Transverse colon (tissue), 3 donors: ENCODE results near the gene SYNE1.
"Not testable (repeated sequence)": the region's sequence is repeated elsewhere in the genome, so short reads cannot be mapped to it uniquely, and the experiment has no call there.

Source experiments
- POLR2A ChIP-seq: fragments of 450-650 bp; IDR thresholded peaks from one replicate; pipeline ENCODE4 v1.6.1; 2016; ENCODE audit warnings: antibody characterized with exemption, mild to moderate bottlenecking, moderate library complexity
- TF ChIP-seq, protein P1 (sequence below), 5 experiments: fragments of 200-600 bp in 3 of 5; fragments of 450-650 bp in 2 of 5; sonication (generic) in 3 of 5; IDR thresholded peaks; 1 replicate in 2 of 5; 2 replicates in 3 of 5; pipeline ENCODE4 v1.5.1; 2016 to 2017; ENCODE audit warnings: antibody characterized with exemption in 5 of 5, inconsistent platforms in 3 of 5, mild to moderate bottlenecking in 2 of 5, moderate library complexity in 1 of 5

GRCh38 chr6:152646732-152647131, 9.6 kb upstream of the SYNE1 start:
- not testable (repeated sequence) for TF ChIP-seq POLR2A
- TF ChIP-seq, protein P1, sequence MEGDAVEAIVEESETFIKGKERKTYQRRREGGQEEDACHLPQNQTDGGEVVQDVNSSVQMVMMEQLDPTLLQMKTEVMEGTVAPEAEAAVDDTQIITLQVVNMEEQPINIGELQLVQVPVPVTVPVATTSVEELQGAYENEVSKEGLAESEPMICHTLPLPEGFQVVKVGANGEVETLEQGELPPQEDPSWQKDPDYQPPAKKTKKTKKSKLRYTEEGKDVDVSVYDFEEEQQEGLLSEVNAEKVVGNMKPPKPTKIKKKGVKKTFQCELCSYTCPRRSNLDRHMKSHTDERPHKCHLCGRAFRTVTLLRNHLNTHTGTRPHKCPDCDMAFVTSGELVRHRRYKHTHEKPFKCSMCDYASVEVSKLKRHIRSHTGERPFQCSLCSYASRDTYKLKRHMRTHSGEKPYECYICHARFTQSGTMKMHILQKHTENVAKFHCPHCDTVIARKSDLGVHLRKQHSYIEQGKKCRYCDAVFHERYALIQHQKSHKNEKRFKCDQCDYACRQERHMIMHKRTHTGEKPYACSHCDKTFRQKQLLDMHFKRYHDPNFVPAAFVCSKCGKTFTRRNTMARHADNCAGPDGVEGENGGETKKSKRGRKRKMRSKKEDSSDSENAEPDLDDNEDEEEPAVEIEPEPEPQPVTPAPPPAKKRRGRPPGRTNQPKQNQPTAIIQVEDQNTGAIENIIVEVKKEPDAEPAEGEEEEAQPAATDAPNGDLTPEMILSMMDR (IDR thresholded peaks at IDR 0.05) = not testable (repeated sequence)
